ENCODE measurements around the gene GLS.

GLS gene

GRCh38 chr2:191001624-191002023 lies 121.0 kb downstream of the GLS start (continued):
- TF ChIP-seq ELK4 (IDR thresholded peaks at IDR 0.05; ENCODE audit: borderline replicate concordance, low read depth, low read length) (no peak), ZNF707 (tag by site-specific recombination; IDR thresholded peaks at IDR 0.05) (no peak), INSM2 (tag by site-specific recombination; IDR thresholded peaks at IDR 0.05) (no peak)

GRCh38 chr2:191003405-191004309 lies 123.0 kb downstream of the GLS start:
- Histone ChIP-seq H3K27ac (ENCODE audit: extremely low read depth, low read depth, low read length) (no peak overlapping the region), H3K4me3 (ENCODE audit: low read depth, low read length) (no peak overlapping the region), H3K36me3 (ENCODE audit: control insufficient read depth in 2 of 2, insufficient read depth in 1 of 2, low read length in 2 of 2) (peaks cover 11 to 99% of the 10 kb centered on the region in 2 experiments; a peak in 2 of 3 replicates), H3K9me3 (ENCODE audit: control insufficient read depth, insufficient read depth, low read depth, low read length) (no peaks in the 10 kb centered on the region), H3K4me1 (ENCODE audit: control insufficient read depth, insufficient read depth, low read length) (no peaks in the 10 kb centered on the region)
- POLR2A ChIA-PET, result no interaction called here
- CTCF ChIA-PET, result interaction anchor here (0.6 kb wide), 1 partner anchor 212 kb away, joined by 3 read pairs; no protein-coding TSS in a partner anchor
- TF ChIP-seq ZFHX2 (tag by site-specific recombination; conservative IDR thresholded peaks at IDR 0.05), result no peak
- no peak for TF ChIP-seq ZNF623 (tag by site-specific recombination; IDR thresholded peaks at IDR 0.05)
- TF ChIP-seq ZNF266 (tag by site-specific recombination; IDR thresholded peaks at IDR 0.05; ENCODE audit: low read depth), result no peak
- TF ChIP-seq ZNF664 (tag by site-specific recombination; IDR thresholded peaks at IDR 0.05), result no peak
- TF ChIP-seq ZNF558 (tag by site-specific recombination; IDR thresholded peaks at IDR 0.05), result no peak
- TF ChIP-seq ZNF184 (tag by site-specific recombination; IDR thresholded peaks at IDR 0.05), result no peak
- TF ChIP-seq ZNF311 (tag by site-specific recombination; IDR thresholded peaks at IDR 0.05; ENCODE audit: borderline replicate concordance), result no peak
- TF ChIP-seq ZBTB49 (tag by site-specific recombination; IDR thresholded peaks at IDR 0.05; ENCODE audit: low read depth), result no peak
- TF ChIP-seq YY1 (tag by site-specific recombination; IDR thresholded peaks at IDR 0.05), result no peak
- TF ChIP-seq ZBTB48 (tag by site-specific recombination; IDR thresholded peaks at IDR 0.05), result no peak
- TF ChIP-seq ZNF302 (tag by site-specific recombination; IDR thresholded peaks at IDR 0.05; ENCODE audit: low read depth), result no peak
- TF ChIP-seq ZSCAN16 (tag by site-specific recombination; IDR thresholded peaks at IDR 0.05), result no peak

- H3K36me3 ChIP-seq (ENCODE audit: control insufficient read depth in 2 of 2, insufficient read depth in 1 of 2, low read length in 2 of 2), result peaks cover 20 to 95% of the 10 kb centered on the region in 2 experiments; a peak in 2 of 3 replicates
- POLR2A ChIA-PET, result no interaction called here
- H3K4me3 ChIP-seq (ENCODE audit: low read depth, low read length), result no peak overlapping the region
- H3K4me1 ChIP-seq (ENCODE audit: control insufficient read depth, insufficient read depth, low read length), result no peaks in the 10 kb centered on the region
- H3K9me3 ChIP-seq (ENCODE audit: control insufficient read depth, insufficient read depth, low read depth, low read length), result no peaks in the 10 kb centered on the region
- H3K27ac ChIP-seq (ENCODE audit: extremely low read depth, low read depth, low read length), result no peak overlapping the region
- CTCF ChIA-PET, result interaction anchor here (0.6 kb wide), 1 partner anchor 60 kb away, joined by 3 read pairs; no protein-coding TSS in a partner anchor
- TF ChIP-seq ZNF580 (tag by site-specific recombination; IDR thresholded peaks at IDR 0.05) (no peak), ZNF549 (tag by site-specific recombination; IDR thresholded peaks at IDR 0.05) (no peak), ZBTB10 (tag by site-specific recombination; IDR thresholded peaks at IDR 0.05) (no peak), GFI1B (tag by site-specific recombination; IDR thresholded peaks at IDR 0.05) (no peak), ZBTB49 (tag by site-specific recombination; IDR thresholded peaks at IDR 0.05; ENCODE audit: low read depth) (no peak), SETDB1 (IDR thresholded peaks at IDR 0.05; ENCODE audit: insufficient read length, low read length) (no peak), ZEB2 (tag by site-specific recombination; IDR thresholded peaks at IDR 0.05) (no peak), ZFP37 (tag by site-specific recombination; IDR thresholded peaks at IDR 0.05) (no peak)
Observed at GRCh38 chr2:191006297-191006696, 125.7 kb downstream of the GLS start.

Measured in HEK293 (cell line).